Stimulated activated CD8-positive, alpha-beta memory T cell treated with anti-CD3 and anti-CD28 coated beads, Interleukin-12 subunit alpha, Interleukin-12 subunit beta, amount 100 ng/mL, for 24 hours (primary cell): ENCODE measurements around the gene RNASEH2B.

ENCODE experiments used
- DNase-seq: peaks from one replicate; pipeline ENCODE4 v3.0.0-alpha.2; 2020; ENCODE audit errors: extremely low read depth

RNASEH2B gene

DNA sequence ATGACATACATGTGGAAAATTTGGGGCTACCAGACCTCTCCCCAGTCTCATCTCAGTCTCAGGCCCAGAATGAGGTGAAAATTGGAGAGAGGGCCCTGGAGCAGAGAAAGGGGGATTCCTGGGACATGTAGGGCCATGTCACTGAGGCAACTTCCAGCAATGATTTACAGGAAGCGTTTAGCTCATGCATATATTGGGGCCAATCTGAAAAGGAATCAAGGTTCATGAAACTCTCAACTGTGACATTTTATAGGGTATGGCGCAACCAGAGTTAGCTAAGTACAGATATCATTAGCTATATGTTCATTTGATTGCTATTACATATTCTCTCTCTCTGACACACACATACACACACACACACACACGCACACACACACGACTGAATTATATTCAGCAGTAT lies 86.3 kb downstream of the RNASEH2B start:
- DNase-seq, result no peak

DNA sequence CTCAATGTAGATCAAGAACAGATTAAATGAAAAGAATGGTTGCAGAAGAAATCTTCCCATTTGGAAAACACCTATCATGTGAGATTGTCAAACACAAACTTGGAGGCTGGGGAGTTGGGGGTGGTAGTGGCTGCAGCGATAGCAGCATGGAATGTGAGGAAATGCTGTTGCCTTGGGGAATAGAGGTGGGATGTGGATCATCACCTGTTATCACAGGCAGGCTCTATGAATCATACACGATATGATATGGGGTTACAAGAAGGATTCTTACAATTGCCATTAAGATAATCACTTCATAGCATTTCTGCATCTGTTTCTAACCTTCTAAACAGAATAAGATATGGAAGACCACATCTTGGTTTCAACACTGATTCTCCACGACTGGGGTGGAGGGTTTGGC lies 88.7 kb downstream of the RNASEH2B start:
- DNase-seq, result no peak

DNA sequence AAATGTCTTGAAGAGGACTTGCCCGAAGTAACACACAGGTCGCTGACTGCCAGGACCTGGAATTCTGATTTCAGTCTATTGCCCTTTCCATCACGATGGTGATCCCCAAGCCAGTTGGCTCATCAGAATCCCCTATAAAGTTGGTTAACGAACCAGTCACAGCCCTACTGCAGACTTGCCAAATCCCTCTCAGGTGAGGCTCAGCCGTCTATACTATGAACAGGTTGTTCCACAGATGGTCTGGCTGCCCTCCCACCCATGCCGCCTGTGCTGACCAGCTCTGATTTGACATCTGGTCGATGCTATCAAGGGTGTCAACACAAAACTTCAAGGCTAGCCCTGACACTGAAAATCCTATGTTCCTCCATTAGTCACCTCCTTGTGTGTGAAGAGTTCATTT lies 90.0 kb downstream of the RNASEH2B start:
- DNase-seq, result no peak

DNA sequence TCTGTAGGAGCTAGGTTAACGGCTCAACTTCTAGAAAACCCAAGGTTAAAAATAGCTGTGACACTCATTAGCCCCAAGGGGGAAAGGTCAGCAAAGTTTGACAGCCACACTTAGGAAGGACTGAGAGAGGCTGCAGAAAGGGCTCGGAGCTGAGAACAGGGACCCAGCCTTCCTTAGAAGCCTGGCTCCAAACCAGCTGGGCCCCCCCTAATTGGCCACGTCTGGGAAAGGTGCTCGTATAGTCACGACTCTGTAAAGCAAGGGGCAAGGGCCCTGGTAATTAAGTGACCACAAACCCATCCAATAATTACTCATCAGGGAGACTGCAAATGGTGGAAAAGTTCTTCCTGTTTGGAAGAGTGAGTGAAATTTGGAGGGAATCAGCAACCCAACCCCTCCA lies 90.5 kb downstream of the RNASEH2B start:
- DNase-seq, result no peak

DNA sequence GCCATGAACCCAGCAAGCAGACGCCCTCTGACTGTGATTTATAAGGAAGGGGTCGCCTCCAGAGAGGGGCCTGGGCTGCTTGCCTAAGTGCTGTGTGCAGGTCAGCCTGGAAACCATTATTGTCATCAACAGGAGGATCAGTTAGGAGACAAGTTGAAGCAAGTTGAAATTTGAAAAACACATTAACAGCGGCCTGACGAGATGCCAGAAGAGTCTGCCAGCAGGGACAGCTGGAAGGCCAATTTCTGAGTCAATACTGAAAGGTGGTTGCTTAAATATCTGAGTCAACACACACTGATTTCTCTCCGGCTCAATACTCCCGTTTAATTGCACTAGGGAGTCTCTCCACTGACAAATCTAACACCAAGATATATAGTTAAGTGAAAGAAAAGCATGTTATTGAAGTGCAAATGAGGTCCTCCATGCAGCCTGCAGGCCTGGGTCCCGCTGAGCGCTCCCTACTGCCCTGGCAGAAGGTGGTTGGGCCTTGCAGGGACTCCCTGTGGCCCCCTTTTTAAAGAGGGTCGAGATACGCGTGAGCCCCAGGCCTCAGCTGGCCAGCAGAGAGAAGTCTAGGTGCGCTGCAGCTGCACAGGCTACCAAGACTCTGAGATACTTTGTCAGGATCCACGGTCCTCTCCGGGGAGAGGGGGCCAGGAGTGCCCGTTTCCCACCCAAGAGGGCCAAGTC lies 91.1 kb downstream of the RNASEH2B start:
- no peak for DNase-seq

DNA sequence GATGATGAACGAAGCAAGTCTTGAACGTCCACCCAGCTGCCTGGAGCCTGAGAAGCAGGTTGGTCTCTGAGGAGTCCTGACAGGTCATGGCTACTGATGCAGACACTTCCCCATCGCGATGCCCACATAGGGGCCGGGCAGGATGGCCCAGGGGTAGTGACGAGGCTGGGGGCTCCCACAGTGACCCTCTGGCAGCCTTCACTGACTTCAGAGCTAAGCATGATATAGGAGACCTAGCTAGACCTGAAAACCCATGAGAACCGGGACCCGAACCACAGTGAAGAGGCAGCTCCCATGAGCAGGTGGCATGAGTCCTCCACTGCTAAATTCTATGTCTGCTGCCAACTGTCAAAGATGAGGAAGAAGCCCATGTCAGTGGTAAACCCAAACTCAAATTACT lies 91.7 kb downstream of the RNASEH2B start:
- no peak for DNase-seq

DNA sequence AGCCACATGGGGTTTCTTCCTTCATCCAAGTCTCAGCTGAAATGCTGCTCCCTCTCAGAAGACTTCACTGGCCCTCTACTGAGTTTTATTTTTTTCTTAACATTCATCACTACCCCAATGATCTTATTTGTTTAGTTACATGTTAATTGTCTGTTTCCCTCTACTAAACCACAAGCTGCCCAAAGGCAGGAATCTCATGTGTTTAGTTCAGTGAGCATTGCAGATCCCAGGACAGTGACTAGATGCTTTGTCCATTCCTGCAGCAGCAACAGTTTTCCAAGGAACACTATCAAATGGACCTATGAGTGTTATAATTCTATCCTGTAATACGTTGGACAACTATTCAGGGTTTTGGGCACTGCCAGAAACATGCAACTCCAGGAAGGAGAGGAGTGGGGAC lies 93.1 kb downstream of the RNASEH2B start:
- DNase-seq, result no peak

DNA sequence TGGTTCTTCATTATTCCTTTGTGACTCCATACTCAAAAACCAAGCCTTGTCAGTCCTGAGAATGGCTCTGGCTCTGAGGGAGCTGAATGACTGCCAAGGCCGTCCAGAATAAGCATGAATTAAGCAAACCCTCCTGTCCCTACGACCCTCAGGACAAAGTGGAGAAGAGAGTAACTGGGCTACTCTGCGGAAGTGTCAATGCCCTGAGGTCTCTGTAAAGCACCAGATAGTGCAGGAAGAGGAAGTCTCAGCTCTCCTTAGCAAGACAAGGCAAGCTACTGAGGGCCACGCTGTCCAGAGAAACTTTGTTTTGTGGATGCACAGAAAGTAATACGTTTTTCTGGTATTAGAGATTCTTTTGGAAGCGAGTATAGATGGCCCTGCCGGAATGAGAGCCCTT lies 94.1 kb downstream of the RNASEH2B start:
- DNase-seq, result no peak

DNA sequence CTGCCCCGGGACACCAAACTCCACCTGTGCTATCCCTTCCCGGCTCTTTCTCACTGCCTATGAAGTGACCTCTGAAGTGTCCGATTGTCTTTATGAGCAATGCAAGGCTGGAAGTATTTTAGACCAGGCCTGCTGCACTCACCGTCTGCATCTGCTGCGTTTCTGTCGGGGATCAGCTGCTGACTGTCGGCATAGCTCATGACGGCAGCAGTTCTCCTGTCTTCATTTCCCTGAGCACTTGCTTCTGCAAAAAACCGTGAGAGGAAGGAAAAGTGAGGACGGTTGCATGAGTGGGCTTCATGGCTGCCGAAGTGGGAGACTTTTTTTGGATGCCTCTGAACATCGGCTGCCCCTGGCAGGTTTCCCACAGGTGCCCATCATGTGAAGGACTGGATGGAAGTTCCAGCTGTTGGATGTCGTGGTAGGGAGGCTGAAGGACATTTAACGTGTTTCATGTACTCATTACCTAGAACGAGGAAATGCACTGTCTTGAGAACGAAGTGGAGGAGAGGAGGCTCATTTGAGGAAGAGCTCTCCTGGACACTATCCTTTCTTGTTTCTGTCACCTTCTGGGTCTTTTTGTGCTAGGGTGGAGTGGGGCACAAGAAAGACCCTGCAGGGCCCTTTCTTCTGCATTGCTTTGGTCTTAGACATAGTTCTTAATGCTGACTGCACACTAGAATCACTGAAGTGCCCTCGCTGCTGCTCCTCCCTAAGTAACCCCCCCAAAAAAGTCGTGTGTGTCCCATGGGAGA lies 94.7 kb downstream of the RNASEH2B start:
- DNase-seq, result no peak

DNA sequence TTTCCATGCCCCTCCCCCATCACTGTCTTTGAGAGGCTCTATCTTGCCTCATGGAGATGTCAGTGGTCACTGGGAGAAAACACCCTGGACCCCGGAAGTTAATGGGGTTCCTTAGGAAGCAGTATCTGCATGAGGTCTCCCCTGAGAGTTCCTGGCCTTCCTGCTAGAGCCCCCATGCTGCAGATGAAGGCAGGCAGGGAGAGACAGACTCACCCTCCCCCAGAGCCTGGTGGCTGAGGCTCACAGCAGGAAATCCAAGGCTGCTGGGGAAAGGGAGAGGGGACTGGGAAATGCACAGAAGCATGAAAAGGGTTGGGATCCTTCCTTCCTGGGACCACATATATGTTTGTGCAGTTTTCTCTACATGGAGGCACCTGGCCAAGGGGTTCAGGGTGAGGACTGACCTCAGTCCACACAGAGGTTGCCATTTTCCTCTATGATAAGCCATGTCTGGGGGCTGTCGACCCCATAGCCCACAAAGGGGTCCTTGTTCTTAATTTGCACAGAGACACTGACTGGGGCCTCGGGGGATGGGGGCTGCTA lies 95.4 kb downstream of the RNASEH2B start:
- no peak for DNase-seq

DNA sequence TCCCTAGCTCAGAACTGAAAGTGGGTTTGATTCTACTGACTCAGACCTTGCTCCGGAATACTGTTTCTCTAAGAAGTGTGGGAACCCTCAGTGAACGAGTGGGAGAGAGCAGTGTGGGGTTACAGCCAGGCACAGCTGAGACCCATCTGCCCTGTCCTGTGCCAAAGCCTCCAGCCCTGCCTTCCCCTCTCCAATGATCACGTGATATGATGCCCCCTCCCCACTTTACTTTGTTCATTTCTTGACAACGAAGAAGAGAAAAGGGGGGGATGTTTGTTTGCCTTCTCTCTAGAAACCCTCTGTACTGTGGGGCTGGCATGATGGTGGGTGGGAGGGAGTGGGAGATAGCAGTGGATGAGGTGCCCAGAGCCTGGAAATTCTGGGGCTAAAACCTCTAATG lies 96.0 kb downstream of the RNASEH2B start:
- DNase-seq, result no peak
